ENCODE measurements around the gene MYOCD.

- TF ChIP-seq CTCF (conservative IDR thresholded peaks at IDR 0.05 in 1 of 2, IDR thresholded peaks at IDR 0.05 in 1 of 2; ENCODE audit: extremely low read depth in 1 of 2, insufficient read depth in 1 of 2, low read depth in 1 of 2, low read length in 2 of 2) (no peak), EZH2 (IDR thresholded peaks at IDR 0.05; ENCODE audit: borderline replicate concordance, low read length) (no peak)
These were observed at the start of gene MYOCD for GRCh38 chr17:12665263-12666210.

All from mammary epithelial cell (primary cell).